Kidney tubule cell (primary cell): Measurements from ENCODE around the gene TRIP12.

Experiments used
- DNase-seq: peaks from one replicate; pipeline ENCODE4 v3.0.0-alpha.2; 2018; ENCODE audit warnings: low spot score

TRIP12 gene

DNA sequence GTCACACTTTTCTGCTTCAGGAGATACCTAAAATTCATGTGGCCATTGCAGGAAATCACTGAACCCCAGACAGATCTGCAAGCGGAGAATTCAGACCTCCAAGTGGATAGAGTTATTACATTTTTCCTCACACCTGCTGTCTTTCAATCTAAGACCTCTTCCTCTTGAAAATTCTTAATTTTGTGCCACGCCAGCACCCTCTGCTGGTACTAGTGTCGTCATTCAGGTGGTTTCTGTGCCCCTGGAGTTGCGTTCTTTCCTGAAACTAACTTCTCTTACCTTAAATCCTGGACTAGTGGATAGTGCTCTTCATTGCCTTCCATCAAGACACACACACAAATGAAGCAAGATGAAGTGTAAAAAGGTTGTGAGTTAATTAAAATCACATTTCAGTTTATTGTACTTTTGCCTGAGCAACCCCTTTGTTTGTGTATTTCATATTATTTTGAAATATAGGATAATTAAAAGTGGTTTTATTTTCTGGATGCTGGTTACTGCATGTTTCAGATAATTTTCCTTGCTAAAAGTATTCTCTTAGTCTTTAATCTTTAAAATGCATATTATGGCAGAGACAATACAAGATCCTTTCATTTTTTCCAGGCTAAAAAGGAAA is 205.8 kb downstream of the TRIP12 start:
- peak; percentile 54 for DNase-seq

DNA sequence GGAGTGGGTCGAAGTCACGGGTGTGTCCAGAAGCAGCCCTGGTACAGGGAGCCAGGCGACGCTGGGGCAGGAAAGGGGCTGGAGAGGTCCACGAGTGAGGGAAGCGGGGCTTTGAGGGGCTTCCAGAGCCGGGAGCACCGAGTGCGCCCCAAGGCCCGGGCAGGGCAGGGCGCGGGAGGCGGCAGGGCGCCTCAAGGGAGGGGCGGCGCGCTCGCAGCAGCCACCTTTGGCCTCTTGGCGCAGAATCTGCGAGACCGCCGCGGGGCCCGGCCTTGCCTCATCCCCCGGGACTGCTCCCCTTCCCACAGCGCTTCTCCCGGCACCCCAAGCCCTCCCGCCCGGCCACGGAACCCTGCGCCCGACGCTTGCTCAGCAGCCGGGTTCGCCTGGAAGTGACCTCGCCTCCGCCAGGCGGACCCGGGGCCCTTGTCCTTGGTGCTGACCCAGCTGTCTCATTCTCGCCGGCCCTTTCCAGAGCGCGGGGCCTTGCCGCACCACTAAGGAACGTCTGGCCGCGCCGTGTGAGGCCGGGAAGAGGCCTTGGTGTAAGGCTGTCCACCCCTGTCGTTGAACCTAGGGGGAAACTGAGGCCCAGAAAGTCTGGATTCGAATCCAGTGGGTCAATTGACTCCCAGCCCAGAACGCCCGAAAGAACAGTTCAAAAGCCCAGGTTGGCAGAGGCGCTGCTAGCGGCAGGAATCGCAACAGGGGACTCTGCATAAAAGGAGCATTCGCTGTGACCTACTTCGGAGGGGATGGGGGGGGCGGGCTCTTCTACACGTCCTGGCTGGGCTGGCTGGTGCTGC is 206.9 kb downstream of the TRIP12 start:
- peak; percentile 68 for DNase-seq

DNA sequence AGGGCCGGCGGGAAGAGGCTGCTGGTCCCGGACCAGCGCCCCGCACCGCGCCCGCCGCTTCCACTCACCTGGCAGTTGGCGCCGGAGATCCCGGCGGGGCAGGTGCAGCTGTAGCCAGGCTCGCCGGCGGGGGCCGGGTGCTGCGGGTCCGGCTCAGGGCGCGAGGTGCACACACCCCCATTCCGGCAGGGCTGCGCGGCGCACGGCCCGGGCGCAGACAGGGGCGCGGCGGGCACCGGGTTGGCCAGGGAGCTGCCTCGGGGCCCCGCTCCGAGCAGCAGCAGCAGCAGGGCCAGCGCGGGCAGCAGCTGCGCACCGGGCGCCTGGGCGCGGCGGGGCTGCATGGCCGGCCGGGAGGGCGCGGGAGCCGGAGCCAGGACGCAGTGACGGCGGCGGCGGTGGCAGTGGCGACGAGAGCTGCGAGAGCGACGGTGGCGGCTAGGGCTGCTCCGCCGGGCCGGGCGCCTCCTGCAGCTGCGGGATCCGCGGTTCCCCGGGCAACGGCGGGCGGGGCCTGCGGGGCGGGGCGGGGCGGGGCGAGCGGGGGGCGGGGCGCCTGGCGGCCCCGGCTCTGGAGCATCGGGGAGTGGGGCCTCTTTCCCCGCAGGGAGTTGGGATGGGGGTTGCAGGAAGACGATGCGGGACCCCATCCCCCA is 207.6 kb downstream of the TRIP12 start, which contains the start of gene DNER:
DNER (minus strand) TSS at position 476 of the 656 bp plus-strand sequence; CDS start at position 344, 132 bp downstream.
- peak; percentile 30 for DNase-seq
